IPS-20b (cell line): Measurements from ENCODE around the gene CAMK1D.

Source experiments
- H3K27ac ChIP-seq: one replicate; pipeline ENCODE4 v1.5.1; 2013; ENCODE audit warnings: low read length
- H3K27me3 ChIP-seq: 2 replicates; pipeline ENCODE4 v1.6.1; 2013; ENCODE audit warnings: mild to moderate bottlenecking, low read length, inconsistent platforms; ENCODE audit not compliant: insufficient read depth
- H3K36me3 ChIP-seq: 2 replicates; pipeline ENCODE4 v1.6.1; 2013; ENCODE audit warnings: low read depth, mild to moderate bottlenecking, inconsistent platforms, low read length, moderate library complexity; ENCODE audit not compliant: insufficient read depth
- H3K4me1 ChIP-seq: 2 replicates; pipeline ENCODE4 v1.6.1; 2013; ENCODE audit warnings: mild to moderate bottlenecking, control low read depth, inconsistent platforms, low read length, moderate library complexity; ENCODE audit not compliant: insufficient read depth
- H3K4me3 ChIP-seq: 2 replicates; pipeline ENCODE4 v1.5.1; 2013; ENCODE audit warnings: mild to moderate bottlenecking, low read length, inconsistent platforms
- H3K9ac ChIP-seq: 2 replicates; pipeline ENCODE4 v1.6.1; 2013; ENCODE audit warnings: low read depth, mild to moderate bottlenecking, inconsistent platforms, low read length, moderate library complexity
- H3K9me3 ChIP-seq: 2 replicates; pipeline ENCODE4 v1.6.1; 2013; ENCODE audit warnings: mild to moderate bottlenecking, low read depth, low read length, inconsistent platforms; ENCODE audit not compliant: insufficient read depth

The CAMK1D gene

DNA sequence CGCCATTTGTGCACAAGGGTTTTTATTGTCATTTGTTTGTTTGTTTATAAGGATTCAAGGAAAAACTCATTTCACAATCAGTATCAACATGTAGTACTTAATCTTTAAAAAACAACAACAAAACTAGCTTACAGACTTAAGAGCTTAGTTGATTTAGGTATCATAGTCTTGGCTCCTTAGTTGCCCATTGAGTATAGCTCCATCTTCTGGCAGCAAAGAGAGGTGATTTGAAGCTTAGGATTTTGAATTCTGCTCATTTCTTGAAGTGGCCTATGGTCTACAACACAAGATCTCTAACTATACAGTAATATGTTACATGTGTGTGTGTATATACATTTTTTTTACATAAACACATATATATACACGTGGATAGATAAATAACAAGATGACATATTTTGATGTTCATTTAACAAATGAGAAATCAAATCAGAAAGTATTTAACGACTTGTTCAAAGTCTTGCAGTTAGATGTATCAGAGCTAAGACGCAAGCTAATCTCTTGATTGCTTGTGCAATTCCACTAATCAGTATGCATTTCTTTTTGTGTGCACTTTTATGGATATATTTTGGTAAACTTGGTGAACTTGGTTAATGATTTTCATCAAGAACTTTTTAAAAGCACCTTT lies 307.3 kb downstream of the CAMK1D start:
- H3K36me3 ChIP-seq, result no peaks in the 10 kb centered on the region
- no peak overlapping the region for H3K9ac ChIP-seq
- no peaks in the 10 kb centered on the region for H3K27me3 ChIP-seq
- no peak overlapping the region for H3K4me3 ChIP-seq
- no peak overlapping the region for H3K27ac ChIP-seq
- no peaks in the 10 kb centered on the region for H3K4me1 ChIP-seq
- H3K9me3 ChIP-seq, result no peaks in the 10 kb centered on the region

DNA sequence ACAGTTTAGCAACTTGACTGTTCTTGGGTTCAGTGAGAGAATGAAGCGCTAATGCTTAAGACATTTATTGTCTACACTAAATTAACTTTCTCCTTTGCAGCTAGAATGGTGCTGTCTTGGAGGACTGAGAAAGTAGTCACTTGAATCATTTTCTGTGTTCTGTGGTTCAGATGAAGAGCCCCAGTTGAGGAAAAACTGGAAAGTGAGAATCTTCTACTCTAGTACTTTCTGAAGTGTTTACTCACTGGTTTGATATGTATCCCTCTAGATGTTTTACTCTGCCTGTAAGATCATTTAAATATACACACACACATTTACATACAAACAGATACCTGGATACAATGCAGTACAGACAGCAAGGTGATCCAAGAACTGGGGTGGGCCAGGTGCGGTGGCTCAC lies 308.1 kb downstream of the CAMK1D start:
- H3K9me3 ChIP-seq, result no peaks in the 10 kb centered on the region
- H3K9ac ChIP-seq, result no peak overlapping the region
- no peaks in the 10 kb centered on the region for H3K4me1 ChIP-seq
- H3K27me3 ChIP-seq, result no peaks in the 10 kb centered on the region
- H3K4me3 ChIP-seq, result no peak overlapping the region
- no peak overlapping the region for H3K27ac ChIP-seq
- H3K36me3 ChIP-seq, result no peaks in the 10 kb centered on the region

DNA sequence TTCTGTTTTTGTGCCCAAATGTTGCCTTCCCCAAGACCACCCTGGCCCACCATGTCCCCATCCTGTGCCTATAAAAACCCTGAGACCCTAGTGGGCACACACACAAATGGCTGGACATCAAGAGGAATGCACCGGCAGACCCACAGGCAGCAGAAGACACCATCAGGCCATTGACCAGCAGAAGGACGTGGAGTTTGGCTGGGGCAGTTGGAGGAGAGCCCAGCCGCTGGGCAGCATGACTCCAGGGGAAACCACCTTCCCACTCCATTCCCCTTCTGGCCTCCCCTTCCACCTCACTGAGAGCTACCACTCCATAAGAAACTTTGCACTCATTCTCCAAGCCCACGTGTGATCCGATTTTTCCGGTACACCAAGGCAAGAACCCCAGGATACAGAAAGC lies 309.2 kb downstream of the CAMK1D start:
- H3K27ac ChIP-seq, result no peak overlapping the region
- no peaks in the 10 kb centered on the region for H3K27me3 ChIP-seq
- no peak overlapping the region for H3K9ac ChIP-seq
- no peaks in the 10 kb centered on the region for H3K4me1 ChIP-seq
- no peaks in the 10 kb centered on the region for H3K9me3 ChIP-seq
- no peak overlapping the region for H3K4me3 ChIP-seq
- H3K36me3 ChIP-seq, result no peaks in the 10 kb centered on the region

DNA sequence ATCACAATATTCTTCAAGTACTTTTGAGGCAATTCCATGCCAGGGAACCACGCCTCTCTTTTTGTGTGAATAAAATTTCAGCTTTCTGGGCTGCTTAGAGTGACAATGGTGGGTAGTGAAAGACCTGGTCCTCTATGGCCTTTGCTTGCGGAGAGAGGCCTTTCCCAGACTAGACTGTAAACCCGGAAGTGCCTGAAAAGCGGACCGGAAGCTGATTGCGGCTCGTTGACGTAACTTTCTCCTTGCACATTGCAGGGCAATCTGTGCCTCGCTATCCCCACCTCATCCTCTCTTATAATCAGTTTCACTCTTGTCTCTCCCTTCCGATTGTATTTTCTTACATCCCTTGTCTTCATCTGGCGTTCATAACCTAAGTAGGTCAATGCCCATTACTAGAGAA lies 310.4 kb downstream of the CAMK1D start:
- Histone ChIP-seq H3K4me1 (no peaks in the 10 kb centered on the region), H3K36me3 (no peaks in the 10 kb centered on the region), H3K9me3 (no peaks in the 10 kb centered on the region), H3K27me3 (no peaks in the 10 kb centered on the region), H3K9ac (no peak overlapping the region), H3K27ac (no peak overlapping the region), H3K4me3 (no peak overlapping the region)

DNA sequence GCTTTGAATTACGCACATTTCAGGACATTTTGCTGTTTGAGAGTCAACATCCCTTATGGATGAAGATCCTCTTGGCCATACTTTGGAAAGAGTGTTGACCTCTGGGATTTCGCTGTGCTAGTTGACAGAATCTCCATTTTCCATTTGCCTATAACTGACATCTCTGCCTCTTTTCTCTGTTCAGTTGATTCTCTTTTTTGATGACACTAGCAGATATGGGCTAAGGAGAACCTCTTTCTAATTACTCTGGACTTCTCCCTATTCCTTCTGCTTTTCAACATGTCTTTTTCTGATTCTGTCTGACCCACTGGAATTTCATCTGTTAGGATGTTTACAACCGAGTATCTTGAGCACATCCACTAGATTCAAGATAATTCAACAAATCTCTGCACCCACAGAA lies 311.5 kb downstream of the CAMK1D start:
- Histone ChIP-seq H3K9me3 (no peaks in the 10 kb centered on the region), H3K9ac (no peak overlapping the region), H3K27me3 (no peaks in the 10 kb centered on the region)

DNA sequence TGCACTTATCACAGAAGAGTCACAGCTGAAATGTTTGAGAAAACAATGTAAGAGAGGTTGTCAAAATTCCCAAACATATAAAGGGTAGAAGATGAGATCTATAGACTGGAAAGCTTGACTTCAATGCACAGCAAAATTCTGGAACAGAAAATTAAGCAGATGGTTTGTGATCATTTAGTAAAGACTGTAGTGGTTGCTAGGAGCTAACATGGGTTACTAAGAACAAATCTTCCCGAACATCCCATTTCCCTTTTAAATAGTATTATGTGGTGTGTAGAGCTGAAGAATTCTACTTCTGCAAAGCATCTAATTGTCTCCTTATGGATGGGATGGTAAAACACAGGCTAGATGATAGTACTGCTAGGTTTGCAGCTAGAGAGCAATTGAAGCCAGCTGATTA lies 312.3 kb downstream of the CAMK1D start:
- H3K9me3 ChIP-seq, result no peaks in the 10 kb centered on the region

More for the DNA sequence above, 311.5 kb downstream of the CAMK1D start:
- no peak overlapping the region for H3K27ac ChIP-seq
- H3K4me3 ChIP-seq, result no peak overlapping the region
- H3K36me3 ChIP-seq, result no peaks in the 10 kb centered on the region
- no peaks in the 10 kb centered on the region for H3K4me1 ChIP-seq

DNA sequence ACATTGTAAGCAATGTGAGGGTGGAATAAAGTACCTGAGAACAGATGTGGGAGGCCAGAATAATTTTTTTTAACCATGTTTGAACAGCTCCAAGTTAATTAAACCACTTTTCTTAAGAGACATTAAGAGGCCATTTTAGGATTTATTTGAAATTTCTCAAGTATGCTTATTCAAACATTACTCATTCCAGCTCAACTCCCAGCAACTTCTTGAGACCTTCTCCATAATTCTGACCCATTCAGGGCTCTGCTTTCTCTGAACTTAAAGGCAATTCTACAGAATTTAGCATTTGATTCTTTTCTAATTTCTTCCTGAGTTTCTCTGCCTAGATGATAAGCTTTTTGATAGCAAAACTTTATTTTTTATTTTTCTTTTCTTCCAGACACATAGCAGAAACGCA lies 314.5 kb downstream of the CAMK1D start:
- Histone ChIP-seq H3K4me3 (no peak overlapping the region), H3K9ac (no peak overlapping the region), H3K9me3 (no peaks in the 10 kb centered on the region), H3K27me3 (no peaks in the 10 kb centered on the region), H3K4me1 (no peaks in the 10 kb centered on the region), H3K36me3 (no peaks in the 10 kb centered on the region), H3K27ac (no peak overlapping the region)

More for the DNA sequence above, 312.3 kb downstream of the CAMK1D start:
- no peaks in the 10 kb centered on the region for H3K4me1 ChIP-seq
- no peak overlapping the region for H3K27ac ChIP-seq
- H3K9ac ChIP-seq, result no peak overlapping the region
- H3K27me3 ChIP-seq, result no peaks in the 10 kb centered on the region
- no peaks in the 10 kb centered on the region for H3K36me3 ChIP-seq
- H3K4me3 ChIP-seq, result no peak overlapping the region

DNA sequence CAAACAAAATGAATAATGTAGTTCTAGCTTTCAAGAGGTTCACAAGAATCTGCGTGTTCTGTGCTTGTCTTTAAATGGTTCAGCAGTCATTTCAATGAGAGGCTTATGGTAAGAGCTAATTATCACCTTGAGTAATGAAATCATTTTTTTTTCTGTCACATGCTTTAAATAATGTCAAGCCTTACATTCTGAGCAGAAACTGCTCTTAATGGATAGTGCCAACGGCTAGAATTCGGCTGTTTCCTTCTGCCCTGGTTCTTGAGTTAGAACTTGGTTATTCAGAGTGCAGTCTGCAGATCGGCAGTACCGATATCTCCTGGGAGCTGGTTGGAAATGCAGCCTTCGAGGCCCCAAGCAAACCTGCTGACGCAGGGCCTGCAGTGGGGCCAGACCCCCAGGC lies 316.2 kb downstream of the CAMK1D start:
- Histone ChIP-seq H3K9me3 (peaks cover 6% of the 10 kb centered on the region), H3K27me3 (no peaks in the 10 kb centered on the region), H3K4me1 (no peaks in the 10 kb centered on the region), H3K4me3 (no peak overlapping the region), H3K27ac (no peak overlapping the region), H3K36me3 (no peaks in the 10 kb centered on the region), H3K9ac (no peak overlapping the region)

DNA sequence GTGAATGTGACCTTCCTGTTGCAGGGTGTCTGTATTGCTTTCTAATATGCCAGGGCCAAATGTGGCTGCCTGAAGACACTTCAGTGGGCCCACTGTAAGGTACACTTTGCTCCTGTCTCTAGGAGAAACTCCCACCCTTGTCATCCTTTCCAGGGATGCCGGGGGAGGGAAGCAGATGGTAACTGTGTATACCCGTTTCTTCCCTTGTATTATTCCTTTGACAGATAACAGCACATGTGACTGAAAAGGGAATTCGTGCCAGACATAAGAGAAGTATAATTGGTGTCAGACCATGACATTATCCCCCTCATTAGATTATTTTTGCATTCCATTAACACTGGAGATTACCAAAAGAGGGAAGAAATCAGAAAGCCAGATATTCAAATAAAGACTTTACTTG lies 317.7 kb downstream of the CAMK1D start:
- H3K4me3 ChIP-seq, result no peak overlapping the region

DNA sequence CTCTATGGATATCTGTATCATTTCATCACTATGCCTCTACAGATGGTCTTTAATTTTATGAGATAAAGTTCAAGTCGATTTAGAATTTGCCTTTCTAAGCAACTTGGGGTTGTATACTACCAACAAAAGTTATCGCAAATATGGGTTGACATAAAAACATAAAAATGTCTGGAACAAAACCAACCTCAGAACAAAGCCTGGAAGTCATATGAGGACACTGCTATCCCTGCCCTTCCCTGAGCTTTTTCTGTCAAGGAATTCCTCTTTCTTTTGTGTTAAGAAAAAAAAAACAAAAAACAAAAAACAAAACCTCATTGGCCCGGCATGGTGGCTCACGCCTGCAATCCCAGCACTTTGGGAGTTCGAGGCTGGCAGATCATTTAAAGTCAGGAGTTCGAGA lies 319.3 kb downstream of the CAMK1D start:
- H3K9ac ChIP-seq, result no peak overlapping the region
- no peaks in the 10 kb centered on the region for H3K27me3 ChIP-seq
- no peak overlapping the region for H3K27ac ChIP-seq
- H3K9me3 ChIP-seq, result peaks cover 6% of the 10 kb centered on the region
- H3K4me1 ChIP-seq, result no peaks in the 10 kb centered on the region
- H3K4me3 ChIP-seq, result no peak overlapping the region
- no peaks in the 10 kb centered on the region for H3K36me3 ChIP-seq

More for the DNA sequence above, 317.7 kb downstream of the CAMK1D start:
- no peaks in the 10 kb centered on the region for H3K36me3 ChIP-seq
- H3K27me3 ChIP-seq, result no peaks in the 10 kb centered on the region
- H3K9me3 ChIP-seq, result peaks cover 6% of the 10 kb centered on the region
- no peaks in the 10 kb centered on the region for H3K4me1 ChIP-seq
- no peak overlapping the region for H3K9ac ChIP-seq
- H3K27ac ChIP-seq, result no peak overlapping the region

DNA sequence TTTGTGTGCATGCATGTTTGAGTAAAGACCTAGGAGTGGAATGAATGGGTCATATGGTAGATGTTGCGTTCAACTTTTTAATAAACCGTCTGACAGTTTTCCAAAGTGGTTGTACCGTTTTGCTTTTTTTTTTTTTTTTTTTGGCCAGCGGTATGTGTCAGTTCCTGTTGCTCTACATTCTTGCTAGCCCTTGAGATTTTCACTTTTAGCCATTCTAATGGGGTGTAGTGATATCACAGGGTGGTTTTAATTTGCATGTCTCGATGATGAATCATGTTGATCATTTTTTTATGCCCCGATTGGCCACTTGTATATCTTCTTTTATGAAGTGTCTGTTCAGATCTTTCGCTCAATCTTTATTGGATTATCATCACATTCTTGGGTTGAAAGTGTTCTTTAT lies 320.7 kb downstream of the CAMK1D start:
- peaks cover 6% of the 10 kb centered on the region for H3K9me3 ChIP-seq
- no peaks in the 10 kb centered on the region for H3K27me3 ChIP-seq
- H3K4me1 ChIP-seq, result no peaks in the 10 kb centered on the region

DNA sequence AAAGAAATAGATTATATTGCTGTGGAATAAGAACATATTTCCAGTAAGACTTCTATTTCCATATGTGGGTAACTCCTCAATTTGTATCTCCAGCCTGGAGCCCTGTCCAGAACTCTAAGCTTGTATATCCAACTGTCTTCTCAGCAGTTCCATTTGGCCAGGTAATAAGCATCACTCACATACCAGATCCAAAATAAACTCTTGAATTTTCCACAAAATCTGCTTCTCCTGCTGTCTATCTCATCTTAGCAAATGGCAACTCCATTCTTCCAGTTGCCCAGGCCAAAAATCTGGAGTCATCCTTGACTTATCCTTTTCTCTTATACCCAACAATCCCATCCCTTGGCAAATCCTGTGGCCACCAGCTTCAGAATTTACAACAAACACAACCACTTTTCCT lies 325.8 kb downstream of the CAMK1D start:
- Histone ChIP-seq H3K27ac (no peak overlapping the region), H3K4me3 (no peak overlapping the region), H3K27me3 (no peaks in the 10 kb centered on the region), H3K9ac (no peak overlapping the region), H3K9me3 (peaks cover 1% of the 10 kb centered on the region), H3K36me3 (no peaks in the 10 kb centered on the region), H3K4me1 (no peaks in the 10 kb centered on the region)

More for the DNA sequence above, 320.7 kb downstream of the CAMK1D start:
- H3K36me3 ChIP-seq, result no peaks in the 10 kb centered on the region
- H3K4me3 ChIP-seq, result no peak overlapping the region
- H3K27ac ChIP-seq, result no peak overlapping the region
- no peak overlapping the region for H3K9ac ChIP-seq
